ENCODE results near the gene USH1C. TPM values are rescaled to one million over a fixed set of nuclear protein-coding genes. Genes with fewer than 3 reads are reported as not detected.

Gene USH1C
- total and polyA plus RNA-seq, 2 experiments from 2014 or later = not detected

DNA sequence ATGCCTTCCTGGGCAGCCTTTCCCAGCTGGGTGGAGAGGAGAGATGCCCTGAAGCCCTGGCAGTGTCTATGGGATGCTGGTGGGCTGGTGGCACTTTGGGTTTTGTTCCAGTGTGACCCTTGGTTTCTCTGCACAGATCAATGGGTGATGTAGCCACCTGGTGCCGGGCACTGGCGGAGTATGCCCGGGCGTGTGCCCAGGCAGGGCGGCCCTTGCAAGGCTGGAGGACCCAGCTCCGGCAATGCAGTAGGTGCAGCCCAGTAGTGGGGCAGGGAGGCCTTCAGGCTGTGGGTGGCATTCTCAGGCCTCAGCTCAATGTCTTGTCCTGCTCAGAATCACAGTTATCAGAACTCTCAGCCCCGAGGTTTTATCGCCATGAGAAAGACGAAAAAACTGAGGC lies 14.7 kb upstream of the USH1C start:
- H3F3A ChIP-seq (ENCODE audit: insufficient read depth) = no peaks in the 10 kb centered on the region
- H3K9me3 ChIP-seq (ENCODE audit: low read depth) = no peaks in the 10 kb centered on the region
- no peak overlapping the region for H3K27ac ChIP-seq
- H3K9ac ChIP-seq = no peak overlapping the region
- no peak overlapping the region for H3K4me2 ChIP-seq (ENCODE audit: unreplicated experiment)
- H2AFZ ChIP-seq = no peak overlapping the region
- H3K9me2 ChIP-seq (ENCODE audit: insufficient read depth) = no peaks in the 10 kb centered on the region
- 66 to 68% methylated on average over 9 of the region's 9 CpGs for WGBS, 2 experiments (ENCODE audit: low coverage in 1 of 2, low lambda C conversion rate in 2 of 2, missing lambda C conversion rate in 2 of 2)
- no peaks in the 10 kb centered on the region for H4K20me1 ChIP-seq (ENCODE audit: insufficient read depth)
- 0 out of 2 replicates have a peak, but pooled peaks cover 12% of the 10 kb centered on the region for H3K27me3 ChIP-seq (replicated peaks; ENCODE audit: insufficient read depth)
- DNase-seq = no peak
- no peaks in the 10 kb centered on the region for H3K79me2 ChIP-seq (ENCODE audit: insufficient read depth)
- no peaks in the 10 kb centered on the region for H3K4me1 ChIP-seq (ENCODE audit: insufficient read depth)
- no peak for TF ChIP-seq EZH2phosphoT487 (IDR thresholded peaks at IDR 0.05; ENCODE audit: insufficient read depth, low read depth)
- TF ChIP-seq EZH2 (IDR thresholded peaks at IDR 0.05; ENCODE audit: insufficient read depth, poor library complexity, severe bottlenecking) = no peak
- H3K36me3 ChIP-seq (ENCODE audit: low read depth) = no peaks in the 10 kb centered on the region
- in situ Hi-C loops (cut with MboI) = no loop called here
- no peak overlapping the region for H3K4me3 ChIP-seq

DNA sequence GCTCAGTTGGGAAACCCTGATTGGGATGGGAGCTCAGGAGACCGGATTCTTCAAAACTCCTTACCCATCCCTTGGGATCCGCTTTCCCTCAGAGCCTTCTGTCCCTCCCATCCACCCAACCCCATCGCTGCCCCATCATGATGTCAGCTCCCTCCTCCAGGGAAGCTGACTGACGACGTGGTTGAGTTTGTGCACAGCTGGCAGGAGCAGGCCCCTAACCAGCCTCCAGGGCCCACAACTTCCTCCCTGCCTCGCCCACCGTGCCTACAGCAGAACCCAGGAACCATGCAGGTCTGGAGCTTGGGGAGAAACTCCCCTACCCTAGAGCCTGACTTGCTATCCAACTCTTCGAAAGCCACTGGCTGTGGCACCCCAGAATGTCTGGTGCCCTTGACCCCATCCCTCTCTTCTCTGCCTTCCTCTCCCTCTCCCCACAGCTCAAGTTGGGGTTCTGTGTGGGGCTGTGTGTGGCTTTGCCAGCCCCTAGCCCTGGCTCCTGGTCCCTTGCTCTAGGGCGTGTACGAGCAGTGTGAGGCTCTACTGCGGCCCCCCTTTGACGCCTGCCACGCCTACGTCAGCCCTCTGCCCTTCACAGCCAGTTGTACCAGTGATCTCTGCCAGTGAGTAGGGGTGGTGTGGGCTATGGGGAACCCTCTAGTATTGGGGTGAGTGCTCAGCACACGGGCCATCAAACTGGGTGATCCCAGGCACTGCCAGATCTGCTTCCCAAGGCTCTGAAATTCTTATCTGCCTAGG lies 14.0 kb upstream of the USH1C start:
- in situ Hi-C loops (cut with MboI) = no loop called here
- TF ChIP-seq EZH2phosphoT487 (IDR thresholded peaks at IDR 0.05; ENCODE audit: insufficient read depth, low read depth) (no peak), EZH2 (IDR thresholded peaks at IDR 0.05; ENCODE audit: insufficient read depth, poor library complexity, severe bottlenecking) (no peak)
- Histone ChIP-seq H2AFZ (no peak overlapping the region), H3K4me1 (ENCODE audit: insufficient read depth) (no peaks in the 10 kb centered on the region), H3K9me3 (ENCODE audit: low read depth) (no peaks in the 10 kb centered on the region), H3K36me3 (ENCODE audit: low read depth) (no peaks in the 10 kb centered on the region), H3F3A (ENCODE audit: insufficient read depth) (no peaks in the 10 kb centered on the region), H3K4me3 (no peak overlapping the region), H3K27me3 (replicated peaks; ENCODE audit: insufficient read depth) (0 out of 2 replicates have a peak, but pooled peaks cover 15% of the 10 kb centered on the region), H3K27ac (no peak overlapping the region), H3K79me2 (ENCODE audit: insufficient read depth) (no peaks in the 10 kb centered on the region), H4K20me1 (ENCODE audit: insufficient read depth) (no peaks in the 10 kb centered on the region), H3K4me2 (ENCODE audit: unreplicated experiment) (no peak overlapping the region), H3K9ac (no peak overlapping the region), H3K9me2 (ENCODE audit: insufficient read depth) (no peaks in the 10 kb centered on the region)
- 50 to 58% methylated on average over 15 of the region's 15 CpGs for WGBS, 2 experiments (ENCODE audit: low coverage in 1 of 2, low lambda C conversion rate in 2 of 2, missing lambda C conversion rate in 2 of 2)
- DNase-seq = no peak

DNA sequence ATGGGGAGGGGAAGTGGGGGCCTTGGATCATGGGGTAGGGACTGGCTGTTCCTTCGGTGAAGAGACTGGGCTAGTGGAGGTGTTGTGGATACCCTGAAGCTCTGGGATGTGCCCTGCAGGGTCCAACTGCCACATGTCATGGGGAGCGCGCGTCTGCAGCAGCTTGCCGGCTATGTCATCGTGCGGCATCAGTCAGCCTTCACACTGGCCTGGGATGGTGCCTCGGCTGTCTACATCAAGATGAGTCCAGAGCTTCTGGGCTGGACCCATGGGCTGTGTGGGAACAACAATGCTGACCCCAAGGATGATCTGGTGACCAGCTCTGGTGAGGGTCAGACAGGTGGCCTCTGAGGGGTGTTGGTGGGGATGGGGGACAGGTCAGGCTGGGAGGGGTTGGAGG lies 12.8 kb upstream of the USH1C start:
- no peaks in the 10 kb centered on the region for H3F3A ChIP-seq (ENCODE audit: insufficient read depth)
- H3K27ac ChIP-seq = no peak overlapping the region
- no peaks in the 10 kb centered on the region for H3K79me2 ChIP-seq (ENCODE audit: insufficient read depth)
- no peak overlapping the region for H3K4me3 ChIP-seq
- no peak overlapping the region for H2AFZ ChIP-seq
- no peaks in the 10 kb centered on the region for H3K36me3 ChIP-seq (ENCODE audit: low read depth)
- H3K27me3 ChIP-seq (replicated peaks; ENCODE audit: insufficient read depth) = 0 out of 2 replicates have a peak, but pooled peaks cover 15% of the 10 kb centered on the region
- H3K9me2 ChIP-seq (ENCODE audit: insufficient read depth) = no peaks in the 10 kb centered on the region
- no peak overlapping the region for H3K9ac ChIP-seq
- DNase-seq = no peak
- H3K4me2 ChIP-seq (ENCODE audit: unreplicated experiment) = no peak overlapping the region
- H3K4me1 ChIP-seq (ENCODE audit: insufficient read depth) = no peaks in the 10 kb centered on the region
- in situ Hi-C loops (cut with MboI) = no loop called here
- 78 to 84% methylated on average over 8 of the region's 8 CpGs for WGBS, 2 experiments (ENCODE audit: low coverage in 1 of 2, low lambda C conversion rate in 2 of 2, missing lambda C conversion rate in 2 of 2)
- TF ChIP-seq EZH2phosphoT487 (IDR thresholded peaks at IDR 0.05; ENCODE audit: insufficient read depth, low read depth) (no peak), EZH2 (IDR thresholded peaks at IDR 0.05; ENCODE audit: insufficient read depth, poor library complexity, severe bottlenecking) (no peak)
- no peaks in the 10 kb centered on the region for H4K20me1 ChIP-seq (ENCODE audit: insufficient read depth)
- H3K9me3 ChIP-seq (ENCODE audit: low read depth) = no peaks in the 10 kb centered on the region

DNA sequence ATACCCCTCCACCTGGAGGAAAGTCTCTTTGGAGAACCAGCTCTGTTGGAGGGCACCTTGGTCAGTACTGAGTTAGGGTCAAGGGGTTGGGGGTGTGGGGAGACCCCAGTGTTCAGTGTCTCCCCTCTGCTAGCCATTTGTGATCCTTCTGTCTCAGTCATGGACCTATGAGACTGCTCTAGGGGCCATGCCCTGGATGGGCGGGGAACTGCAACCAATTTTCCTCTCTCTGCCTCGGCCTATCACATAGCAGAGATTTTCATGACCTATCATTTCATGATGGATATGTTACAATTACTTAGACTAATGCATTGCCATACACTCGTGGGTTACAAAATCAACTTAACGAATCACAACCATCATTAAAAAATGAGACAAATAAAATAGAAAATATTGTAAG lies 10.3 kb upstream of the USH1C start:
- TF ChIP-seq EZH2 (IDR thresholded peaks at IDR 0.05; ENCODE audit: insufficient read depth, poor library complexity, severe bottlenecking) (no peak), EZH2phosphoT487 (IDR thresholded peaks at IDR 0.05; ENCODE audit: insufficient read depth, low read depth) (no peak)
- no peaks in the 10 kb centered on the region for H3K79me2 ChIP-seq (ENCODE audit: insufficient read depth)
- no peak for DNase-seq
- no peaks in the 10 kb centered on the region for H3K36me3 ChIP-seq (ENCODE audit: low read depth)
- H3K9me2 ChIP-seq (ENCODE audit: insufficient read depth) = no peaks in the 10 kb centered on the region
- in situ Hi-C loops (cut with MboI) = no loop called here
- no peaks in the 10 kb centered on the region for H4K20me1 ChIP-seq (ENCODE audit: insufficient read depth)
- no peak overlapping the region for H3K4me3 ChIP-seq
- H2AFZ ChIP-seq = no peak overlapping the region
- H3F3A ChIP-seq (ENCODE audit: insufficient read depth) = no peaks in the 10 kb centered on the region
- WGBS, 2 experiments (ENCODE audit: low coverage in 1 of 2, low lambda C conversion rate in 2 of 2, missing lambda C conversion rate in 2 of 2) = 37 to 48% methylated on average over 4 of the region's 4 CpGs
- H3K27me3 ChIP-seq (replicated peaks; ENCODE audit: insufficient read depth) = 0 out of 2 replicates have a peak, but pooled peaks cover 11% of the 10 kb centered on the region
- H3K9ac ChIP-seq = no peak overlapping the region
- H3K4me1 ChIP-seq (ENCODE audit: insufficient read depth) = no peaks in the 10 kb centered on the region
- no peak overlapping the region for H3K27ac ChIP-seq
- H3K9me3 ChIP-seq (ENCODE audit: low read depth) = no peaks in the 10 kb centered on the region
- H3K4me2 ChIP-seq (ENCODE audit: unreplicated experiment) = no peak overlapping the region
